Activated naive CD4-positive, alpha-beta T cell treated with Interleukin-2 at 50 U/mL for 16 hours (primary cell): ENCODE data around the gene KDM4B.
"Not testable (repeated sequence)": the region's sequence is repeated elsewhere in the genome, so short reads cannot be mapped to it uniquely, and the experiment has no call there.

Experiments
- DNase-seq: peaks from one replicate; pipeline ENCODE4 v3.0.0-alpha.2; 2020

The KDM4B gene

GRCh38 chr19:5186293-5187050 lies 217.6 kb downstream of the KDM4B start:
- no peak for DNase-seq

- DNase-seq = no peak
Observed at GRCh38 chr19:5188548-5189317, 219.8 kb downstream of the KDM4B start.

- no peak for DNase-seq
Observed at GRCh38 chr19:5189318-5189607, 220.3 kb downstream of the KDM4B start.

- no peak for DNase-seq
Observed at GRCh38 chr19:5191091-5191490, 222.2 kb downstream of the KDM4B start.

- no peak for DNase-seq
Observed at GRCh38 chr19:5192568-5192967, 223.7 kb downstream of the KDM4B start.

- DNase-seq = no peak
Observed at GRCh38 chr19:5193192-5193591, 224.3 kb downstream of the KDM4B start.

- DNase-seq = no peak
Observed at GRCh38 chr19:5194641-5195040, 225.7 kb downstream of the KDM4B start.

GRCh38 chr19:5195587-5195986 lies 226.7 kb downstream of the KDM4B start:
- not testable (repeated sequence) for DNase-seq

- no peak for DNase-seq
Observed at GRCh38 chr19:5196832-5197231, 227.9 kb downstream of the KDM4B start.

GRCh38 chr19:5200844-5201243 lies 231.9 kb downstream of the KDM4B start:
- no peak for DNase-seq

GRCh38 chr19:5202553-5202952 lies 233.6 kb downstream of the KDM4B start:
- no peak for DNase-seq
